HG02623 (cell line): ENCODE measurements around the gene ZDHHC17.

Experiments used
- ATAC-seq: cut with Tn5 transposase; IDR thresholded peaks from one replicate; pipeline ENCODE4 v1.9.1; 2021; ENCODE audit warnings: moderate library complexity; ENCODE audit not compliant: unreplicated experiment

ZDHHC17 gene

GRCh38 chr12:76813972-76814371, 50.1 kb downstream of the ZDHHC17 start:
- ATAC-seq, result no peak

GRCh38 chr12:76820888-76821482, 57.1 kb downstream of the ZDHHC17 start:
- no peak for ATAC-seq

GRCh38 chr12:76830436-76830835, 66.5 kb downstream of the ZDHHC17 start:
- no peak for ATAC-seq

- no peak for ATAC-seq
These were observed 72.7 kb downstream of the ZDHHC17 start for GRCh38 chr12:76836633-76837032.

- no peak for ATAC-seq
These were observed 83.3 kb downstream of the ZDHHC17 start for GRCh38 chr12:76847260-76847659.

- ATAC-seq, result no peak
These were observed 84.2 kb downstream of the ZDHHC17 start for GRCh38 chr12:76848132-76848531.

GRCh38 chr12:76852106-76852505, 88.2 kb downstream of the ZDHHC17 start:
- no peak for ATAC-seq

- ATAC-seq, result no peak
These were observed 91.4 kb downstream of the ZDHHC17 start for GRCh38 chr12:76855271-76855670.

- no peak for ATAC-seq
These were observed 92.2 kb downstream of the ZDHHC17 start for GRCh38 chr12:76856018-76856644.

GRCh38 chr12:76859611-76860010, 95.7 kb downstream of the ZDHHC17 start:
- ATAC-seq, result no peak

- no peak for ATAC-seq
These were observed 96.3 kb downstream of the ZDHHC17 start for GRCh38 chr12:76860256-76860655.

- ATAC-seq, result no peak
These were observed 99.2 kb downstream of the ZDHHC17 start for GRCh38 chr12:76863005-76863670.

GRCh38 chr12:76863837-76864236, 99.9 kb downstream of the ZDHHC17 start:
- ATAC-seq, result no peak

- ATAC-seq, result peak; percentile 74
These were observed 101.0 kb downstream of the ZDHHC17 start for GRCh38 chr12:76864791-76865400.

- ATAC-seq, result no peak
These were observed 102.2 kb downstream of the ZDHHC17 start for GRCh38 chr12:76866151-76866567.

GRCh38 chr12:76866726-76867125, 102.8 kb downstream of the ZDHHC17 start:
- ATAC-seq, result peak; percentile 53

GRCh38 chr12:76871082-76871481, 107.2 kb downstream of the ZDHHC17 start:
- ATAC-seq, result no peak

- no peak for ATAC-seq
These were observed 107.8 kb downstream of the ZDHHC17 start for GRCh38 chr12:76871742-76872141.

GRCh38 chr12:76872415-76872814, 108.5 kb downstream of the ZDHHC17 start:
- no peak for ATAC-seq

GRCh38 chr12:76874027-76874426, 110.1 kb downstream of the ZDHHC17 start:
- no peak for ATAC-seq

- no peak for ATAC-seq
These were observed 110.7 kb downstream of the ZDHHC17 start for GRCh38 chr12:76874491-76875190.
